ENCODE data around the gene BSDC1. TPM values are rescaled to one million over a fixed set of nuclear protein-coding genes. Genes with fewer than 3 reads are reported as not detected.

Gene BSDC1
- total and polyA plus RNA-seq, 2 of the 13 experiments (the other 11 are each of a cell fraction or from before 2014, with no cell fraction given) = 40.3 to 64.2 TPM

- TF ChIP-seq TFDP1 (CRISPR knock-in tag; IDR thresholded peaks at IDR 0.05; ENCODE audit: borderline replicate concordance) (no peak), FOXA3 (CRISPR knock-in tag; IDR thresholded peaks at IDR 0.05) (no peak), ZNF143 (CRISPR knock-in tag; IDR thresholded peaks at IDR 0.05) (no peak), XRCC5 (optimal IDR thresholded peaks at IDR 0.05; ENCODE audit: low read length) (peak; percentile 84), PCBP1 (IDR thresholded peaks at IDR 0.05; ENCODE audit: borderline replicate concordance, low read depth, low read length) (no peak), RBAK (CRISPR knock-in tag; IDR thresholded peaks at IDR 0.05) (no peak), ZNF563 (CRISPR knock-in tag; IDR thresholded peaks at IDR 0.05) (no peak), ZNF709 (CRISPR knock-in tag; IDR thresholded peaks at IDR 0.05) (no peak), PHB2 (IDR thresholded peaks at IDR 0.05; ENCODE audit: partially characterized antibody) (no peak), GLMP (CRISPR knock-in tag; IDR thresholded peaks at IDR 0.05; ENCODE audit: borderline replicate concordance) (no peak), ZNF687 (CRISPR knock-in tag; IDR thresholded peaks at IDR 0.05) (peak; percentile 55), LRRFIP1 (CRISPR knock-in tag; conservative IDR thresholded peaks at IDR 0.05) (no peak), SMAD9 (CRISPR knock-in tag; IDR thresholded peaks at IDR 0.05) (no peak), TOE1 (CRISPR knock-in tag; IDR thresholded peaks at IDR 0.05) (no peak), KDM2A (CRISPR knock-in tag; IDR thresholded peaks at IDR 0.05; ENCODE audit: borderline replicate concordance, low read depth) (peak; percentile 40; the same call in 1 of the 2 replicates), ZNF121 (CRISPR knock-in tag; IDR thresholded peaks at IDR 0.05) (no peak), RFX3 (CRISPR knock-in tag; IDR thresholded peaks at IDR 0.05) (no peak)
- TF ChIP-seq, protein P1, sequence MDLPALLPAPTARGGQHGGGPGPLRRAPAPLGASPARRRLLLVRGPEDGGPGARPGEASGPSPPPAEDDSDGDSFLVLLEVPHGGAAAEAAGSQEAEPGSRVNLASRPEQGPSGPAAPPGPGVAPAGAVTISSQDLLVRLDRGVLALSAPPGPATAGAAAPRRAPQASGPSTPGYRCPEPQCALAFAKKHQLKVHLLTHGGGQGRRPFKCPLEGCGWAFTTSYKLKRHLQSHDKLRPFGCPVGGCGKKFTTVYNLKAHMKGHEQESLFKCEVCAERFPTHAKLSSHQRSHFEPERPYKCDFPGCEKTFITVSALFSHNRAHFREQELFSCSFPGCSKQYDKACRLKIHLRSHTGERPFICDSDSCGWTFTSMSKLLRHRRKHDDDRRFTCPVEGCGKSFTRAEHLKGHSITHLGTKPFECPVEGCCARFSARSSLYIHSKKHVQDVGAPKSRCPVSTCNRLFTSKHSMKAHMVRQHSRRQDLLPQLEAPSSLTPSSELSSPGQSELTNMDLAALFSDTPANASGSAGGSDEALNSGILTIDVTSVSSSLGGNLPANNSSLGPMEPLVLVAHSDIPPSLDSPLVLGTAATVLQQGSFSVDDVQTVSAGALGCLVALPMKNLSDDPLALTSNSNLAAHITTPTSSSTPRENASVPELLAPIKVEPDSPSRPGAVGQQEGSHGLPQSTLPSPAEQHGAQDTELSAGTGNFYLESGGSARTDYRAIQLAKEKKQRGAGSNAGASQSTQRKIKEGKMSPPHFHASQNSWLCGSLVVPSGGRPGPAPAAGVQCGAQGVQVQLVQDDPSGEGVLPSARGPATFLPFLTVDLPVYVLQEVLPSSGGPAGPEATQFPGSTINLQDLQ (CRISPR knock-in tag; IDR thresholded peaks at IDR 0.05) = no peak
These were observed 6.8 kb upstream of the BSDC1 start (continued) for GRCh38 chr1:32400876-32401631.

Measured in HepG2 (cell line).